WERI-Rb-1 (cell line): ENCODE data around the gene PRR15L.
"Not testable (repeated sequence)": the region's sequence is repeated elsewhere in the genome, so short reads cannot be mapped to it uniquely, and the experiment has no call there.

Source experiments
- DNase-seq: peaks from one replicate; pipeline ENCODE4 v3.0.0-alpha.2; 2020
- H3K27ac ChIP-seq: fragments of 250-450 bp; sonication (Bioruptor Pico); 2 replicates; pipeline ENCODE4 v1.5.1; 2020; ENCODE audit warnings: mild to moderate bottlenecking, moderate library complexity
- H3K27me3 ChIP-seq: fragments of 250-450 bp; sonication (Bioruptor Pico); 2 replicates; pipeline ENCODE4 v1.5.1; 2021; ENCODE audit warnings: mild to moderate bottlenecking, low read depth, moderate library complexity; ENCODE audit not compliant: insufficient read depth, severe bottlenecking
- H3K36me3 ChIP-seq: fragments of 250-450 bp; sonication (Bioruptor Pico); 2 replicates; pipeline ENCODE4 v1.5.1; 2020; ENCODE audit warnings: mild to moderate bottlenecking, moderate library complexity
- H3K4me3 ChIP-seq: 2 replicates; pipeline ENCODE4 v1.5.1; 2011; ENCODE audit warnings: low read depth, mild to moderate bottlenecking, control low read depth, low read length
- H3K9me3 ChIP-seq: fragments of 250-450 bp; sonication (Bioruptor Pico); 2 replicates; pipeline ENCODE4 v1.5.1; 2021; ENCODE audit warnings: mild to moderate bottlenecking, moderate library complexity; ENCODE audit not compliant: severe bottlenecking
- CTCF ChIP-seq: IDR thresholded peaks from 2 replicates; pipeline ENCODE4 v1.5.1; 2011; ENCODE audit warnings: low read depth, mild to moderate bottlenecking, control low read depth, inconsistent platforms, low read length

The PRR15L gene

GRCh38 chr17:47925678-47925988, 32.0 kb downstream of the PRR15L start:
- Histone ChIP-seq H3K36me3 (peaks cover 84% of the 10 kb centered on the region), H3K27ac (no peak overlapping the region), H3K4me3 (no peak overlapping the region), H3K27me3 (no peaks in the 10 kb centered on the region), H3K9me3 (no peaks in the 10 kb centered on the region)
- DNase-seq: no peak
- no peak for TF ChIP-seq CTCF

DNA sequence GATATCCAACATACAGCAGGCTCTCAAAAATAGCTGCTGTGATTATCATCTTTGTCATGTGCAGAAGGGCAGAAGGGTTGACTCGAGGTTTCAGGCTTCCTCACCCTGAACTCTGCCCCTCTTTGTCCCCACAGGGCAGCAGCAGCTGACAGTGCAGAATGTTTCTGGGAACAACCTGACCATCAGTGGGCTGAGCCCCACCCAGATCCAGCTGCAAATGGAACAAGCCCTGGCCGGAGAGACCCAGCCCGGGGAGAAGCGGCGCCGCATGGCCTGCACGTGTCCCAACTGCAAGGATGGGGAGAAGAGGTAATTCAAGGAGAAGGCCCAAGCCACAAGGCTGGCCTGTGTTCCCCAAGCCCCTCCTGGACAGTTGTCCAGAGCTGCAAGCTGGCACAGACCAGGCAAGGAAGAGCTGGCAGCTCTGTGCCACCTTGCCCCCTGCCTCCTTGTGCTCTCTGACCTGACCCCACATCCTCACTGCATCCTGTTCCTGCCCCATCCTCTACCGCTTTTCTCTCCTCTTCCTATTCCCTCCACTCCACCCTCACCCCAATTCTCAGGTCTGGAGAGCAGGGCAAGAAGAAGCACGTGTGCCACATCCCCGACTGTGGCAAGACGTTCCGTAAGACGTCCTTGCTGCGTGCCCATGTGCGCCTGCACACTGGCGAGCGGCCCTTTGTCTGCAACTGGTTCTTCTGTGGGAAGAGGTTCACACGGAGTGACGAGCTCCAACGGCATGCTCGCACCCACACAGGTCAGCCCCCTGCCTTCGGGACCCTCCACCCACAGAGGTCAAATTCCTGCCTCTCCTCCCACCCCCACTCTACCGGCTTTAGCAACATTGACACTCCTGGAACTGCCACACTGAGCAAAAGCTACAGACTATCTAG, 32.7 kb downstream of the PRR15L start:
- Histone ChIP-seq H3K4me3 (no peak overlapping the region), H3K36me3 (peaks cover 78% of the 10 kb centered on the region), H3K27ac (no peak overlapping the region), H3K9me3 (no peaks in the 10 kb centered on the region), H3K27me3 (no peaks in the 10 kb centered on the region)
- no peak for DNase-seq
- no peak for TF ChIP-seq CTCF

DNA sequence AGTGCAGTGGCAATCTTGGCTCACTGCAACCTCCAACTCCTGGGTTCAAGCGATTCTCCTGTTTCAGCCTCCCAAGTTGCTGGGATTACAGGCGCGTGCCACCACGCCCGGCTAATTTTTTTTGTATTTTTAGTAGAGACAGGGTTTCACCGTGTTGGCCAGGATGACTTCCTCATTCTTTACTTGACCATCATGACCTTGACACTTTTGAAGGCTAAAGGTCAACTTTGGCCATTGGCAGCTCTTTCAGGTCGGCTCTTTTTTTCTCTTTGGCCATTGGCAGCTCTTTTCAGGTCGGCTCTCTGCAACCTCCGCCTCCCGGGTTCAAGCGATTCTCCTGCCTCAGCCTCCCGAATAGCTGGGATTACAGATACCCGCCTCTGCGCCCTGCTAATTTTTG, 37.8 kb downstream of the PRR15L start:
- H3K27ac ChIP-seq, H3K9me3 ChIP-seq, DNase-seq, H3K27me3 ChIP-seq, H3K4me3 ChIP-seq: not testable (repeated sequence)
- H3K36me3 ChIP-seq: peaks cover 46% of the 10 kb centered on the region

GRCh38 chr17:47918991-47919390, 38.7 kb downstream of the PRR15L start:
- no peaks in the 10 kb centered on the region for H3K9me3 ChIP-seq
- H3K27me3 ChIP-seq: no peaks in the 10 kb centered on the region
- TF ChIP-seq CTCF: no peak
- no peak overlapping the region for H3K27ac ChIP-seq
- no peak for DNase-seq
- peaks cover 37% of the 10 kb centered on the region for H3K36me3 ChIP-seq
- no peak overlapping the region for H3K4me3 ChIP-seq

DNA sequence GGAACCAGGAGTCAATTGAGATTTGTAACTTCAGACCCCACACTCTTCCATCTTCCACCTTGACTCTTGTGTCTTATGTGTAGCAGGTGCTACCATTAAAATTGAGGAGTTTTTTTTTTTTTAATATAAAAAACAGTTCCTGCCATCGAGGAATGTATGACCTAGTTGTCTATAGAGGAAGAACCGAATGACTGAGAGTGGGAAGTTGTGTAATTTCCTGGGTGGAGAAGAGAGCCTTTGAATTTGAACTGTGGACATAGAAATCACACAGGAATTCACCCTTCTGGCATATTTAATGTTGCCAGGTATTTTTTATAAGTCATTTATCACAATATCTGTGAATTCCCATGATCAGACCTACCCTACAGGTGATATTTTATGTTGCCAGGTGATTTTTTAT, 39.7 kb downstream of the PRR15L start:
- no peak for TF ChIP-seq CTCF
- no peak overlapping the region for H3K4me3 ChIP-seq
- no peaks in the 10 kb centered on the region for H3K9me3 ChIP-seq
- H3K27ac ChIP-seq: no peak overlapping the region
- peaks cover 29% of the 10 kb centered on the region for H3K36me3 ChIP-seq
- no peak for DNase-seq
- H3K27me3 ChIP-seq: no peaks in the 10 kb centered on the region

- no peak for TF ChIP-seq CTCF
- Histone ChIP-seq H3K9me3 (no peaks in the 10 kb centered on the region), H3K36me3 (peaks cover 25% of the 10 kb centered on the region), H3K4me3 (no peak overlapping the region), H3K27ac (no peak overlapping the region), H3K27me3 (no peaks in the 10 kb centered on the region)
- no peak for DNase-seq
These were observed 40.1 kb downstream of the PRR15L start for GRCh38 chr17:47917581-47917980.
